ENCODE results near the gene ABR. TPM values are rescaled to one million over a fixed set of nuclear protein-coding genes. Genes with fewer than 3 reads are reported as not detected.
A peak's percentile ranks its signal among the peaks of the same experiment; 100 is the strongest.

ABR gene
- total and polyA plus RNA-seq, 8 donors, result 59.0 to 187 (median 80.5) TPM

DNA sequence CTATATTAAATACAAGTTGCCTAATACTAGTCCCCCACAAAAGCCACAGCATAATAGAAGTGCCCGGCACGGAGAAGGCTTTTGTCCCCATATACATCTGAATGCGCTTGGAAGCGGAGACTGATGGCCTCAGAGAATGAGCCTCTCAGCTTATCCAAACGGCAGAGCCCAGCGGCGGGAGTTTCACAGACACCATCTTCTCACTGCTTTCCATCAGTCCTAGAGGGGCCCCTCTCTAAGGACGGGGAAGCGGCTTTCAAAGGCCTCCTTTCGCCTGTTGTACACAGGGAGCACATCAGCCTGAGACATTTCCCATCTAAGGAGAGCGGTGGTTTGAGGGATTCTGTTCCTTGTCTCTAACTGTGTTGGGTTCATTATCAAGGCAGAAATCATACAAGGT lies 217.1 kb downstream of the ABR start:
- intact Hi-C loops (cut with DNase I), result no loop called here

DNA sequence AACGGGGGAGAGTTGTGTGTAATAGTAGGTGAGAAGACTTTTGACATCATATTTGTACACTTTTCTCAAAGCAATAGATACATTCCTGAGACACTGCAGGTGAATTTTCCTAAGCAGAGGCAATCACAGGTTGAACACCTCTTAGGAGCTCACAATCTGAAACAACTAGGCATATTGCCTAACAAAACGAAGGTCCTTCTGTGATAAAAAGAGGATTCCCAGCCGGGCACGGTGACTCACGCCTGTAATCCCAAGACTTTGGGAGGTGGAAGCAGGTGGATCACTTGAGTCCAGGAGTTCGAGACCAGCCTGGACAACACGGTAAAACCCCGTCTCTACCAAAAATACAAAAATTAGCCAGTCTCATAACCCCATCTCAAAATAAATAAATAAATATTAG lies 217.6 kb downstream of the ABR start:
- Histone ChIP-seq H3K4me3 (no peak overlapping the region), H3K27ac (no peak overlapping the region), H3K36me3 (no peaks in the 10 kb centered on the region), H3K27me3 (no peaks in the 10 kb centered on the region), H3K4me1 (no peaks in the 10 kb centered on the region), H3K9me3 (no peaks in the 10 kb centered on the region)
- DNase-seq, result no peak
- ATAC-seq, result peak; percentile 18
- no peak for TF ChIP-seq CTCF (IDR thresholded peaks at IDR 0.05)
- intact Hi-C loops (cut with DNase I), result no loop called here

More for the DNA sequence above, 217.1 kb downstream of the ABR start:
- Histone ChIP-seq H3K36me3 (no peaks in the 10 kb centered on the region), H3K27me3 (no peaks in the 10 kb centered on the region), H3K9me3 (no peaks in the 10 kb centered on the region), H3K4me3 (no peak overlapping the region), H3K27ac (no peak overlapping the region), H3K4me1 (no peaks in the 10 kb centered on the region)
- TF ChIP-seq CTCF (IDR thresholded peaks at IDR 0.05), result no peak
- ATAC-seq, result no peak
- DNase-seq, result no peak

- H3K4me3 ChIP-seq, result no peak overlapping the region
- TF ChIP-seq CTCF (IDR thresholded peaks at IDR 0.05), result no peak
- H3K36me3 ChIP-seq, result no peaks in the 10 kb centered on the region
- no peak overlapping the region for H3K27ac ChIP-seq
- peaks cover 0 to 6% of the 10 kb centered on the region in 2 donors for H3K4me1 ChIP-seq
- no peaks in the 10 kb centered on the region for H3K27me3 ChIP-seq
- no peaks in the 10 kb centered on the region for H3K9me3 ChIP-seq
- DNase-seq, result no peak
- intact Hi-C loops (cut with DNase I), result no loop called here
- no peak for ATAC-seq
Observed at GRCh38 chr17:958712-959451, 220.9 kb downstream of the ABR start.

DNA sequence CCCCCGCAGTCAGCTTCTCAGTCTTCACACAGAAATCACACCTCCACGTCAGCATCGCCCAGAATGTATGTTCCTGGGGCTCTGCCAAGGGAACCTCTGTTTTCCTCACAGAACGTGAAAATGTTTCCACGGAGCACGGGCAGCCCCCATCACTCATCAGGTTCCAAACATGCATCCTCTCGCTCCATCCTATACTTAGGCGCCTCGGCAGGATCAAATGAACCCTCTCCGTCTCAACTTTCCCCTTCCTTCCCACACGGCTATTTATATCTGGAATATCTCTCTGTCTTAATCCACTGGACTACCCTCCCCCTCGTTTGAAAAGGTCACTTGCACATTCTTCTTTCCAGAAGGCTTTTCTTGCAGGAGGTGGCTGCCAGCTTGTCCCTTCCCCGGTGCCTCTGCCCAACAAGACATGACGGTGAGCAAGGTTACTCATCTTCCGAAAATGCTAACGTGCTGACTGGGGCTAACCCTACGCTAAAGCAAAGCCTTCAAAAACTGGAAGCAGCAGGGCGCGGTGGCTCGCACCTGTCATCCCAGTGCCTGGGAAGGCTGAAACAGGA lies 221.8 kb downstream of the ABR start:
- Histone ChIP-seq H3K27me3 (no peaks in the 10 kb centered on the region), H3K36me3 (no peaks in the 10 kb centered on the region), H3K4me3 (no peak overlapping the region), H3K9me3 (no peaks in the 10 kb centered on the region), H3K4me1 (peaks cover 0 to 6% of the 10 kb centered on the region in 2 donors), H3K27ac (no peak overlapping the region)
- TF ChIP-seq CTCF (IDR thresholded peaks at IDR 0.05), result no peak
- intact Hi-C loops (cut with DNase I), result no loop called here
- ATAC-seq, result no peak
- no peak for DNase-seq

- Histone ChIP-seq H3K4me3 (no peak overlapping the region), H3K27me3 (peaks cover 0 to under 1% of the 10 kb centered on the region in 2 donors), H3K27ac (no peak overlapping the region), H3K4me1 (peaks cover 0 to 7% of the 10 kb centered on the region in 2 donors), H3K9me3 (no peaks in the 10 kb centered on the region), H3K36me3 (no peaks in the 10 kb centered on the region)
- DNase-seq (no peak), ATAC-seq (no peak)
- no peak for TF ChIP-seq CTCF (IDR thresholded peaks at IDR 0.05)
- intact Hi-C loops (cut with DNase I), result no loop called here
Observed at GRCh38 chr17:956905-957304, 222.9 kb downstream of the ABR start.
